Left ventricle myocardium superior (tissue), 1 donor: ENCODE results near the gene RPL4. TPM values are rescaled to one million over a fixed set of nuclear protein-coding genes. Genes with fewer than 3 reads are reported as not detected.
"Not testable (repeated sequence)": the region's sequence is repeated elsewhere in the genome, so short reads cannot be mapped to it uniquely, and the experiment has no call there.

ENCODE experiments used
- ATAC-seq: fragments of 200-7000 bp; cut with Tn5 transposase; one replicate; pipeline ENCODE4 v1.9.1; 2020; ENCODE audit warnings: mild to moderate bottlenecking, moderate library complexity
- DNase-seq: peaks from one replicate; pipeline ENCODE4 v3.0.0-alpha.2; 2020
- intact Hi-C: fragments of 100-400 bp; cut with micrococcal nuclease; formaldehyde crosslinking; loops from one replicate; pipeline ENCODE4 v1.11.0; 2022
- long read RNA-seq: library from polyadenylated mRNA; unstranded; transcript quantifications from one replicate; pipeline ENCODE4 v2.0.0, GENCODE V29; 2021
- total RNA-seq: library from RNA; stranded (reverse); fragmentation: NEBNext Ultra II Directional; extraction: Animal tissue kit (Norgen Biotek cat#: 25700); gene quantifications from one replicate; pipeline ENCODE4 v1.2.1, GENCODE V29; 2021
- donor health status: DM: no; HTN: yes; CAD: no; lungs with severe emphysema.

Gene RPL4
- total RNA-seq: 1,305 TPM
- long read RNA-seq, transcript RPL4-201 (10 exons, 2,769 nt): major isoform, 1,238 of 1,309 reads
- long read RNA-seq, partial matches to known transcripts: 53 of 1,309 reads
- long read RNA-seq, other reads (novel, unspliced or antisense): 18 of 1,309 reads

DNA sequence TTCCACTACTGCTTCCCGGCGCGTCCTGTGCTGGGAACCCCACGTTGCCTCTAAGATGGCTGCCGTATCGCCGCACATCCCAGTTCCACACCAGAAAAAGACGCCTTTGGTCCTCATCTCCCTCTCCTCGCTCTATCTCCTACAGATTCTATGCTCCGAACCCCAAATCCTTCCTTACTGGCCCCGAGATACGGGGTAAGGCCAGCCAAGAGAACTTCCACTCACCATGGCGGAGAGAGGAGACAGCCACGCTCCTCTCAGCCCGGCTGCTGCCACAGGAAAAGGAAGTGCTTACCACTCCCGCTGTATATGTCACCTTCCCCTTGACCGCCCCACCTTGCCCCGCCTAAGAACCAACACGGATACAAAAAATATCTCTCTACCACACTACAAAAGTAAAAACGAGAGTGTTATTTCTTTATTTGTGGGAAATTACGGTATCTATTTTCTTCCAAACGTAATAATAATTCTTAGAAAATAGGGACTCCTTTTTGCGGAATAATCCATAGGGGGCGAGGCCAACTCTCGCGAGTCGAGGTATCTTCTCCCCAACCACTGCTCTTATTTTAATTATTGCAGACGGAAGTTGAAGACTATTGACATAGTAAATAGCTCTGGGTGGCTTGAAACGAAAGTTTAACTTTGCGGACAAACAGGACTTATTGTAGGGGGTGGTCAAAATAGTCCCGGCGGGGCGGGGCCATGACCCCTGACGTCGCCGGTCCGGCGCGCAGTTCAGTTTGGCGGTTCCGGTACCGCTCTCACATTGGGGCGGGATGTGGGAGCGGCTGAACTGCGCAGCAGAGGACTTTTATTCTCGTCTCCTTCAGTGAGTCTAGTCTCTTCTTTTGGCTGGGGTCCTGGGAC is at the start of gene RPL4, which contains the start of gene ZWILCH:
Gene RPL4, minus strand, starts transcription at position 293 of the 867 bp plus-strand sequence. Its CDS starts 65 bp downstream, at position 228.
Gene ZWILCH, plus strand, starts transcription at position 764 of the 867 bp plus-strand sequence. Its CDS starts 13 bp downstream, at position 777.
- peak; percentile 86 for DNase-seq
- ATAC-seq: peak; percentile 96
- intact Hi-C loops: loop anchor here (5.0 kb wide), 1 partner anchor 117 kb away; the partner anchor contains the start of gene MAP2K1

DNA sequence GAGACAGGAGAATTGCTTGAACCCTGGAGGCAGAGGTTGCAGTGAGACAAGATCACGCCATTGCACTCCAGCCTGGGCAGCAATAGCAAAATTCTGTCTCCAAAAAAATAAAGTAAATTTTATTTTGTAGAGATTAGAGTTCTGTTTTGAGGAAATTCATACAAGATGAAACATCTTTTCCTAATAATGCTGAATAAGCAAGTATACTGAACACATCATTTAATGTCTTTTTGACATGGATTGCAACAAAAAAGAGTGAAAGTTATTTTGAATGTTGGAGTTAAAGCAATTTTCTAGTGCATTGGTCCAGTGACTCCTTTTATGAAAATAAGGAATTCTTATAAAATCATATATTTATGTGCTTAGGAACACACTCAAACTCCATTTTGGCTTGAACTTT is 40.6 kb upstream of the RPL4 start:
- intact Hi-C loops: no loop called here
- no peak for ATAC-seq
- no peak for DNase-seq

DNA sequence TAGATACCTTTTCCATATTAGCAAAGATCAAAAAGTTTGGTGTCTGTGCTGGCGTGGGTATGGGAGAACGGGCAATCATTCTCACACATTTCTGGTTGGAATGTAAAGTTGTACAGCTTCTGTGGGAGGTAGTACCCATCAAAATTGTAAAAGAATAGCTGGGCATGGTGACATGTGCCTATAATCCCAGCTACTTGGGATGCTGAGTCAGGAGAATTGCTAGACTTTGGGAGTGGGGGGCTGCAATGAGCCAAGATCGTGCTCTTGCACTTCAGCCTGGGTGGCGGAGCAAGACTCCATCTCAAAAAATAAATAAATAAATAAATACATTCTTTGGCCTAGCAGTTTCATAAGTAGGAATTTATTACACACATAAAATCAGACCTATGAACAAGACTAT is 38.2 kb upstream of the RPL4 start:
- ATAC-seq: no peak
- DNase-seq: no peak
- intact Hi-C loops: no loop called here

DNA sequence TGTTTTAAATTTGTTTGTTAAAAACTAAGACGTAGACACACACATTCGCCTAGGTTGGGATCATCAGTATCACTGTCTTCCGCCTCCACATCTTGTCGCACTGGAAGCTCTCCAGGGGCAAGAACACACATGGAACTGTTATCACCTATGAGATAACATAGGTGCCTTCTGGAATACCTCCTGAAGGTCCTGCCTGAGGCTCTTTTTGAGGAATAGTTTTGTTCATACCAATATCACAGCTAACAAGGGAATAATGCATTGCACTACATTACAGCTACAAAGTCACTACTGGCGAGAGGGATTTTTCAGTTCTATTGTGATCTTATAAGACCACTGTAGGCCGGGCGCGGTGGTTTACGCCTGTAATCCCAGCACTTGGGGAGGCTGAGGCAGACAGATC is 30.4 kb upstream of the RPL4 start:
- DNase-seq: no peak
- intact Hi-C loops: no loop called here
- ATAC-seq: no peak

DNA sequence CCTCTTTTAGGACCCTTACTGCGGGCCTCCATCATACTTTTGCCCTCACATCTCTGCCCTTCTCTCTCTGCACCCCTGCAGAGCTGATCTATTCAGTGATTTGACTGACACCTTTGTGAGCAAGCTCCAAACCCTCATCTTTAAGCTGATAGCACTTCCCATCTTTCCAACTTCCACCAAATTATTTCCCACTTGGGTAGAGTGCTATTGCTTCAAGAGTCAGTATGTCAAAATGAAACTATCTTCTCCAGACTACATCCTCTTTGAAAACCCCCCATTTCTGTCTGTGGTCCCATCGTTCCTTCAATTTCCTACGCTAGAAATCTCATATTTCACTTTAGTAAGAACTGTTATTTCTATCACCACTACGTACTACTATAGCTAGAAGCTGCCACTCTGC is 20.2 kb upstream of the RPL4 start:
- no peak for ATAC-seq

DNA sequence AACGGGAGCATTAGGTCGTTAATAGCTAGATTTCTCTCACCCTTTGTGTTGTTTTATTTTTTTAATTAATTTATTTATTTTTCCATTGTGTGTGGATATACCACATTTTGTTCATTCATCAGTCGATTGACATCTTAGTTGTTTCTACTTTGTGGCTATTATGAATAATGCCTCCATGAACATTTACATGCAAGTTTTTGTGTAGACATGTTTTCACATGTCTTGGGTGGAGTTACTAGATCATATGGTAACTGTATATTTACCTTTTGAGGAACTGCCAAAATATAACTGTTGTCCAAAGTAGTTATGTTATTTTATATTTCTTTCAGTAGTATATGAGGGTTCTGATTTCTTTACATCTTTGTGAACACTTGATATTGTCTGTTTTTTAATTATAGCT is 19.3 kb upstream of the RPL4 start:
- intact Hi-C loops: no loop called here
- ATAC-seq (no peak), DNase-seq (no peak)

More for the DNA sequence above, 20.2 kb upstream of the RPL4 start:
- intact Hi-C loops: no loop called here
- DNase-seq: no peak

DNA sequence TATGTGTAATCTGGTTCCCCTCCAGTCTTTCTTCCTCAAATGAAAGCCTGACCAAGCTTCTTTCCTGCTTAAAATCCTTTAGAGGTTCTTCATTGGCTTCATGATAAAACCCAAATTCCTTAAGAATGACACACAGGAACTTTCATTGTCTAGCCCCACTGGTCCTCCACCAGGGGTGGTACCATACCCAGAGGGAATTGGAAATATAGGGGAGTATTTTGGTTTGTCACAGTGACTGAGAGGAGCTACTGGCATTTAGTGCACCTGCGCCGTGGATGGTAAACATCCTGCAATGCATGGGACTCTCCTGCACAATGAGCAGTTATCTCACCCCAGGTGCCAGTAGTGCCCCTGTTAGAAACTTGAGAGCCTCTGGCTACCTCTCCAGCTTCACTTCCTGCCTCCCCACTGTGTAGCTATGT is 11.3 kb upstream of the RPL4 start:
- intact Hi-C loops: no loop called here
- DNase-seq (no peak), ATAC-seq (no peak)

DNA sequence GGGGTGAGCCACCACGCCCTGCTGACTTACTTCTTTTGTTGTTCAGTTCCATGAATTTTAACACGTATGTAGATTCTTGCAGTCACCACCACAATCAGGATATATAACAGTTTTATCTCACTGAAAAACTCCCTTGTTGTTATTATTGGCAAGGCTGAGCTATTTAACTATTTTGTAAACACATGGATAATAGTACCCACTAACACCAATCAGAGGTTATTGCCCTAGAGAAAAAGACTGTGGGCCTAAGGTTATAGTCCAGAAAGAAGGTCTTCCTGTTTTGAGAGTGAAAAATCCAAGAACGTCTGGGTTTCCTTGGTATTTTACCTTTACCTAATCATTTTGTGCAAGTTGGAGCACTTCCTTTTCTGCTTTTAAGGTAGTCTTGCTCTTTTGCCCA is 9.9 kb upstream of the RPL4 start:
- ATAC-seq (no peak), DNase-seq (no peak)
- intact Hi-C loops: no loop called here

DNA sequence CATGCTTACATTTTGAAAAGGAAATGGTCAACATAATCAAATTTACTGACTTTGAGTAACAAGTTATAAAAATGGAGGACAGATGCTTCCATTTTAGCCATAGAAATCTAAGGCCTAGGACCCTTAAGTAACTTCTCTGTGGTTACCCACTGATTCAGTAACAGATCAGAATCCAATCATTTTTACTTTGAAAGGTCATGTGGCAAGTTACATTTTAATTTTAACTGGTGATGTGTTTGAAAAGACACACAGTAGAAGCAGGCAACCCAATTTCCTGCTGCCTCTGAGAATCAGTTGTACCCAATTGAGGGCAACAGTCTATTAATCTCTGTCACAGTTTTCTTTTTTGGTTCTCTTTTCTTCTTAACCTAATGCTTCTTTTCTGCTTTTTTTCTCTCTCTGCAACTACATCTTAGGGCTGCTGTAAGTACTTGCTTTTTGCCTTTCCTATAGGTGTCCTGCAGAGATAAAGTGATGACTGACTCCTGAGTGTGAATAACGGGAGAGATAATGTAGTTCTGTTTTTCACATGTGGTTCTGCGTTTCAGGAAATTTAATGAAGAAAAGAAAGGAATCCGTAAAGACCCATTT is 3.7 kb upstream of the RPL4 start:
- no peak for ATAC-seq

DNA sequence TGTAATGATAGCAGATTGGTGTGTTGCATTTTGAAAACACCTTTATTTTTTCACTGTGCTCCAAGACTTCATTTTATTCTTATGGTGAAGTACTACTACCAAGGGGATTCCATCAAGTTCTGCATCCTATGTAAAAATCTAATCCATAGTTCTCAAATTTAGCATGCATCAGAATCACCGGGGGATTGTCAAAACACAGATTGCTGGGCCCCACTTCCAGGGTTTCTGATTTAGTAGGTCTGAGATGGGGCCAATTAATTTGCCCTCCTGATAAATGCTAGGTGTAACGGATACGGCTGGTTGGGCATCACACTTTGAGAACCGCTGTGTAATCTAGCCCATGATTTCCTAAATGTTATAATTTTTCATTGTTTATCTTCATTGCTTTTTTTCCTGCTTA is 1.2 kb upstream of the RPL4 start:
- DNase-seq: no peak
- intact Hi-C loops: no loop called here
- ATAC-seq: no peak

More for the DNA sequence above, 3.7 kb upstream of the RPL4 start:
- DNase-seq: no peak
- intact Hi-C loops: no loop called here

DNA sequence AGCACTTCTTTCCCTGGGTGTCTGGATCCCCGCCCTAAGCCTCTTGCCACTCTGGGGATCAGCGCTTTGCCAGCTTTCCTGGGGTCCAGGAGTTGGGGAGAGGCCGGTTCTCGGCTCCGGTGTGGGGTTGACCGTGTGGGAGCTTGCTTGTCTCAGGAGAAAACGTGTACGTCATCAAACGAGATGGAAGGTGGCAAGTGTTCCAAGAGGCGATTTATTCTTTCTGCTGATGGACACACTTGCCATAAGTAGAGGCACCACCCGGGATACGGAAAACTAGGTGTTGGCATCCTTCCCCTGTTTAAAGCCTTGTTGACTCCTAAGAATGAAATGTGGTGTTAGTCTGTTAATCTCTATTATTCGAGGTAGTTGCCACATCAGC is 766 bp upstream of the RPL4 start:
- intact Hi-C loops: no loop called here
- ATAC-seq (no peak), DNase-seq (no peak)

DNA sequence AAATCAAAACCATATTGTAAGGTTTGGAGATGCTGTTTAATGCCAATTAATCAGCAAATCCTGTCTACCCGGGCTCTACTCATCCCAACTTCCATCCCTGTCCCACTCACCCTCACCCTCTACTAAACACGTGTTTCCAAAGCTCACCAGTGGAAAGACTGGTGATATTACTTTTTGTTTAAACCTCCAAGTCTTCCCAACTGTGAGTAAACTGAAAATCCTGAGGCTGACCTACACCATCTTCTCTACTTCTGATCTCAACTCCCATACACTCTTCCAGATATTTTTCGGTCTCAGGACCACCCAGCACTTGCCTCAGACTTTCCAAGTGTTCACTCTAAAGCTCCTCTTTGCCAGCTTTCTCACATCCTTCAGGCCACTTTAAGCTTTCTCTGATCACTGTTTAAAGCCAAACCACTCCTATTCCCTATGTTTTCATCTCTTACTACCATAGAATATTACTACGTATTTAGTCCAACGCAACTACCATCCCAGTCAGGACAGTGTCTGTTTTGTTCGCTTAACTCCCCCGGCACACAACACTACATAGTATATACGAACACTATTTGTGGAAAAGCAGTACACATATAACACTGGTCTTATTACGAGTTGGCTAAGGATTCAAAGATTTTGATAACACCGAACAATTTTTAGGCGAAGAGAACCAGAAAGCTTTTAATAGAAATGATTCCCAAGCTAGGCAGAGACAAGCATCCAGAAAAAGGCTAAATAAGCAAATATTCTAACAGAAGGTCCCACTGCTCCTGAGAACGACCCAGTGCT is 684 bp downstream of the RPL4 start:
- intact Hi-C loops: loop anchor here (5.0 kb wide), 1 partner anchor 117 kb away; the partner anchor contains the start of gene MAP2K1
- ATAC-seq: no peak
- no peak for DNase-seq

DNA sequence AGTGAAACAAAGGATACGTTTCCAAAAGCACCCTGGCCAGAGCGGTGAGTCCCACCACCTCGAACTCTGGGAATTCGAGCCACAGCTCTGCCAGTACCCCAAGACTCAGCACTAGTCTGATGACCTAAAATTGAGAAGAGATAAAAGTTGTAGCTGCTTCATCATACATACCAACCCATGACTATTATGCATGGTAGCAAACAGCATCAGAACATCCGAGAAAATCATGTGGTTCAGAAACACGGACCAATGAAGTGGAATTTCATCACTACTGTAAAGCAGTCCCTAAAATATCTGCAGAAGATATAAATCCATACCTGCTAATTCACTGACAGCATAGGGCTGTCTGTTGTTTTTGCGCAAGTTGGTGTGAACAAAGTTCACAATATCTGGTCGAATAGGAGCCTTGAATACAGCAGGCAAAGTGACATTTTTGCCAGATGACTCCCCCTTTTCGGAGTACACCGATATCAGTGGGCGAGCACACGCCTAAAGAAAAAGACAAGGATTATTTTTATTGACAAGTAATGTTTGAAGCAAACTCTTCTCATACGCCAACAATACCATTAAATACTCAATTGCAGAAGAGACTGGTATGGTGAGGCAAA is 1.5 kb downstream of the RPL4 start:
- intact Hi-C loops: loop anchor here (5.0 kb wide), 1 partner anchor 116 kb away; the partner anchor contains the start of gene MAP2K1
- ATAC-seq, DNase-seq: not testable (repeated sequence)

DNA sequence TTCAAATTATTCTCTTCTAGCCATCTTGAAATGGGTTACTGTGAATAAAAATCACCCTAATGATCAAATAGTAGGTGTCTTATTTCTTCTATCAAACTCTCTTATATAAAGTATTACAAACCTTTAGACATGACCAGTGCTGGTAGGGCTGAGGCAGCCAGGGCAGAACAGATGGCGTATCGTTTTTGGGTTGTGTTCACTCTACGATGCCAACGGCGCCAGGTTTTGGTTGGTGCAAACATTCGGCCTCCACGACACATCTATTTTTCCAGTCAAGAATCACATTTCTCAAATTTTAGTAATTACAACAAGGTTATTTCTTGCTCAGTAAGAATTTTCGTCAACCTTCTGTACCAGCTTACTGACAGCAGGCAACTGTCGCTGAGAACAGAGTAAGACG is 2.2 kb downstream of the RPL4 start:
- DNase-seq: no peak
- ATAC-seq: no peak
- intact Hi-C loops: loop anchor here (5.0 kb wide), 1 partner anchor 115 kb away; the partner anchor contains the start of gene MAP2K1

DNA sequence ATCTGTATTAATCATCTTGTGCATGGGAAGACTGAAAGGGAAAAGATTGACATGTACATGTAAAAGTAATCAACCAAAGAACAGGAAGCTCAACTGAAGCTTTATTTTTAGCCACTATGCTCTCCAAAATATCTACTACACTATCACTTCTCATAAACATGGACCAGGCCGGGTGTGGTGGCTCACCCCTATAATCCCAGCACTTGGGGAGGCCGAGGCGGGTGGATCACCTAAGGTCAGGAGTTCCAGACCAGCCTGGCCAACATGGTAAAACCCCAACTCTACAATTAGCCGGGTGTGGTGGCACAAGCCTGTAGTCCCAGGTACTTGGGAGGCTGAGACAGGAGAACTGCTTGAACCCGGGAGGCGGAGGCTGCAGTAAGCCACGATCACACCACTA is 4.3 kb downstream of the RPL4 start:
- intact Hi-C loops: loop anchor here (5.0 kb wide), 1 partner anchor 113 kb away; the partner anchor contains the start of gene MAP2K1
- ATAC-seq, DNase-seq: not testable (repeated sequence)

DNA sequence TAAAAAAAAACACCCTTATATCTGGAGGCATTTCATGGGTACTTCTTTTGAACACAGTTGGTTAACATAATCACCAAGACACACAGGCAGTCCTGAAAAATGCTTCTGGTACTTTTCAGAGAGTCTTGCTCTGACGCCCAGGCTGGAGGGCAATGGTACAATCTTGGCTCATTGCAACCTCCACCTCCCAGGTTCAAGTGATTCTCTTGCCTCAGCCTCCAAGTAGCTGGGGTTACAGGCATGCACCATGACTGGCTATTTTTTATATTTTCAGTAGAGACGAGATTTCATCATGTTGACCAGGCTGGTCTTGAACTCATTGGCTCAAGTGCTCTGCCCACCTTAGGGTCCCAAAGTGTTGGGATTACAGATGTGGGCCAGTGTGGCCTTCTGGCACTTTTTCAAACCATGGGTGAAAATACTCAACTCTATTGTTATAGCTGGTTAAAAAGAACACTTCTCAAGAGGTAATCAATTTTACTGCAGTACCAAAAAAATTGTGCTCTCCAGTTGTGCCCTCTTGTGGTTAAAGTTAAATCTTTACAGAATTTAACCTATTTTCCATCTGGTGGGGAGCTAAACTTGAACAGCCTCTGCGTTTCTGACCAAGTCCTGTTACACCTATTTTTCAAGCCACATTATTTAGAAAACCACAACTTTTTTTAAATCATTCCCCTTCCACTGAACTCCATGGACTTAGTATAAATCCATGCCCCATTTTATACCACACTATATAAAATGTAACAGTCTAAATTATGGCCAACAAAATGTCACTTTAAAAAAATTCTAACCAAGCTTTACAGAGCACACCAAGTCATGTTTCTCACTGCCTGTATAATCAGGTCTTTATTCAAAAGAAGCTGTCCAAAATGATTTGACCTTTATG is 5.9 kb downstream of the RPL4 start:
- ATAC-seq: no peak
- no peak for DNase-seq
- intact Hi-C loops: no loop called here

DNA sequence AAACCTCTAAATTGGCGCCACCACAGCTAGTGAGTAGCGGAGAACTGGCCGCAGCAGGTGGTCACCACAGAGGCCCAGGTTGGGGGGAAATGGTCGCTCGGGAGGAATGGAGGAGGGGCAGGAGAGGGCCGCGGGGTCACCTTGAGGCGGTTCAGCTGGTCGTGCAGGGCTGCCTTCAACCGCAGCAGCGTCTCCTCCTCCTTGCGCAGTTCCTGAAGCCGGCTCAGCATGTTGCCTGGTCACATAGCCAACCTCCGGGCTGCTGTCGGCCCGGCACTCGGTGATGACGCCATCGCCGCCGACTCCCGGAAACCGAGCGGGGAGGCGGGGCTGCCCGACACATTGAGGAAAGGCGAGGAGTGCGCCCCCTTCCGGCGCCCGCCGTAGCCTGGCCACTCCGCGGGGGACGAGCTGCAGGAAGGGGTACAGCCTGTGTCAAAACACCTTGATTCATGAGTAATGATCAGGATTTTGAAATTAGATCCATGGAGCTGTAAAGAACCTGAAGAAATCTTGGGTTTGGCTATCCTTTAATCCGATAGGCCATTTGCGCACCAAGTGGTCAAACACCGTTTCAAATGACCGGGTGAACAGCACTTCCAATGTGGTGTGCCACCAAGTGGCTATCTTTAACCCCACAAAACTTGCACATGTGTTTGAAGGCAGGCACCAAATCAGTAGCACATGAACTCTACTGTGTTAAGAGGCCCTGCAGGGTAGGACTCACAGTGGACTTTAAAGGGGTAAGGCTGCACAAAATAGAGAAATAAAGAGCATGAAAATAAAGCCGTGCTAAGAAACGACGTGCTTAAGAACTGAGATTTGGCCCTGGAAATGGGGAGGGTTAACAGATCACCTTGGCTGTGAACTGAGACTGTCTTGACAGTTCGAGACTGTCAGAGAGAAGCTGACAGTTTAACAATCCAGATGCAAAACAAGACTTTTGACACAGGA is 6.9 kb downstream of the RPL4 start, which contains the start of gene SNAPC5:
Gene SNAPC5, minus strand, starts transcription at position 261 of the 954 bp plus-strand sequence. Its CDS starts 31 bp downstream, at position 230.
- ATAC-seq (peak; percentile 96), DNase-seq (peak; percentile 99)
- intact Hi-C loops: no loop called here
